GM23338 (cell line): Measurements from ENCODE around the gene CCDC184.

Experiments used
- EZH2 ChIP-seq: fragments of 200-600 bp; sonication (generic); IDR thresholded peaks from one replicate; pipeline ENCODE4 v1.8.0; 2017; ENCODE audit warnings: antibody characterized with exemption, mild to moderate bottlenecking, low read depth; ENCODE audit not compliant: unreplicated experiment
- EZH2phosphoT487 ChIP-seq: fragments of 200-600 bp; sonication (generic); IDR thresholded peaks from one replicate; pipeline ENCODE4 v1.8.1; 2018; ENCODE audit warnings: antibody characterized with exemption; ENCODE audit not compliant: unreplicated experiment
- JUNB ChIP-seq: IDR thresholded peaks from one replicate; pipeline ENCODE4 v1.6.1; 2016; ENCODE audit warnings: antibody characterized with exemption; ENCODE audit not compliant: unreplicated experiment
- POLR2AphosphoS5 ChIP-seq: IDR thresholded peaks from 2 replicates; pipeline ENCODE4 v1.6.1; 2016; ENCODE audit warnings: antibody characterized with exemption, low read depth
- ZNF114 ChIP-seq: fragments of 250-450 bp; sonication (Bioruptor Pico); IDR thresholded peaks from 2 replicates; pipeline ENCODE4 v1.5.0; 2020; ENCODE audit warnings: mild to moderate bottlenecking, moderate library complexity
- TF ChIP-seq, protein P1 (sequence below), 2 experiments: fragments of 200-600 bp in 1 of 2; sonication (generic) in 1 of 2; conservative IDR thresholded peaks; 2 replicates each; pipeline versions ENCODE4 v1.5.1 to v1.6.1; 2016 to 2017; ENCODE audit warnings: antibody characterized with exemption in 2 of 2, low read depth in 2 of 2, mild to moderate bottlenecking in 2 of 2, moderate library complexity in 1 of 2
- TF ChIP-seq, protein P2 (sequence below): IDR thresholded peaks from one replicate; pipeline ENCODE4 v1.6.1; 2018; ENCODE audit warnings: antibody characterized with exemption; ENCODE audit not compliant: unreplicated experiment

DNA sequence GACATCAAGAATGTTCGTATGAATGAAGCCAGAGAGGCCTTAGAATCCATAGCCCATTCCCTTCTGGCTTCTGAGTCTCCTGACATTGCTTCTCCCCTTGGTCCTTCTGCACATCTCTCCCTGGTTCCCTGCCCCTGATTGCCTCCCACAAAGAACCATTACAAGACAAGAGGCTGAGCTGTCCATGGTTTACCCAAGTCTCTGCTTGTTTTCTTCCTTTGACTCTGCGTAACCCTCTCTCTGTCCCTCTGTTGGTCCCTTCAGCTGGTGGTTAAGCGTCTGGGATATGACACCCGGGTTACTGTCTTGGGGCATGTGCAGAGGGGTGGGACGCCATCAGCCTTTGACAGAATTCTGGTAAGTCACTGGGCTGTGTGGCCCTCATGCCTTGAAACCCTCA is 48.4 kb upstream of the CCDC184 start:
- TF ChIP-seq, protein P1, sequence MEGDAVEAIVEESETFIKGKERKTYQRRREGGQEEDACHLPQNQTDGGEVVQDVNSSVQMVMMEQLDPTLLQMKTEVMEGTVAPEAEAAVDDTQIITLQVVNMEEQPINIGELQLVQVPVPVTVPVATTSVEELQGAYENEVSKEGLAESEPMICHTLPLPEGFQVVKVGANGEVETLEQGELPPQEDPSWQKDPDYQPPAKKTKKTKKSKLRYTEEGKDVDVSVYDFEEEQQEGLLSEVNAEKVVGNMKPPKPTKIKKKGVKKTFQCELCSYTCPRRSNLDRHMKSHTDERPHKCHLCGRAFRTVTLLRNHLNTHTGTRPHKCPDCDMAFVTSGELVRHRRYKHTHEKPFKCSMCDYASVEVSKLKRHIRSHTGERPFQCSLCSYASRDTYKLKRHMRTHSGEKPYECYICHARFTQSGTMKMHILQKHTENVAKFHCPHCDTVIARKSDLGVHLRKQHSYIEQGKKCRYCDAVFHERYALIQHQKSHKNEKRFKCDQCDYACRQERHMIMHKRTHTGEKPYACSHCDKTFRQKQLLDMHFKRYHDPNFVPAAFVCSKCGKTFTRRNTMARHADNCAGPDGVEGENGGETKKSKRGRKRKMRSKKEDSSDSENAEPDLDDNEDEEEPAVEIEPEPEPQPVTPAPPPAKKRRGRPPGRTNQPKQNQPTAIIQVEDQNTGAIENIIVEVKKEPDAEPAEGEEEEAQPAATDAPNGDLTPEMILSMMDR (conservative IDR thresholded peaks at IDR 0.05; ENCODE audit: low read depth in 2 of 2) = no peak
- TF ChIP-seq EZH2phosphoT487 (no peak), POLR2AphosphoS5 (no peak), JUNB (no peak), EZH2 (no peak), ZNF114 (CRISPR knock-in tag) (no peak)
- TF ChIP-seq, protein P2, sequence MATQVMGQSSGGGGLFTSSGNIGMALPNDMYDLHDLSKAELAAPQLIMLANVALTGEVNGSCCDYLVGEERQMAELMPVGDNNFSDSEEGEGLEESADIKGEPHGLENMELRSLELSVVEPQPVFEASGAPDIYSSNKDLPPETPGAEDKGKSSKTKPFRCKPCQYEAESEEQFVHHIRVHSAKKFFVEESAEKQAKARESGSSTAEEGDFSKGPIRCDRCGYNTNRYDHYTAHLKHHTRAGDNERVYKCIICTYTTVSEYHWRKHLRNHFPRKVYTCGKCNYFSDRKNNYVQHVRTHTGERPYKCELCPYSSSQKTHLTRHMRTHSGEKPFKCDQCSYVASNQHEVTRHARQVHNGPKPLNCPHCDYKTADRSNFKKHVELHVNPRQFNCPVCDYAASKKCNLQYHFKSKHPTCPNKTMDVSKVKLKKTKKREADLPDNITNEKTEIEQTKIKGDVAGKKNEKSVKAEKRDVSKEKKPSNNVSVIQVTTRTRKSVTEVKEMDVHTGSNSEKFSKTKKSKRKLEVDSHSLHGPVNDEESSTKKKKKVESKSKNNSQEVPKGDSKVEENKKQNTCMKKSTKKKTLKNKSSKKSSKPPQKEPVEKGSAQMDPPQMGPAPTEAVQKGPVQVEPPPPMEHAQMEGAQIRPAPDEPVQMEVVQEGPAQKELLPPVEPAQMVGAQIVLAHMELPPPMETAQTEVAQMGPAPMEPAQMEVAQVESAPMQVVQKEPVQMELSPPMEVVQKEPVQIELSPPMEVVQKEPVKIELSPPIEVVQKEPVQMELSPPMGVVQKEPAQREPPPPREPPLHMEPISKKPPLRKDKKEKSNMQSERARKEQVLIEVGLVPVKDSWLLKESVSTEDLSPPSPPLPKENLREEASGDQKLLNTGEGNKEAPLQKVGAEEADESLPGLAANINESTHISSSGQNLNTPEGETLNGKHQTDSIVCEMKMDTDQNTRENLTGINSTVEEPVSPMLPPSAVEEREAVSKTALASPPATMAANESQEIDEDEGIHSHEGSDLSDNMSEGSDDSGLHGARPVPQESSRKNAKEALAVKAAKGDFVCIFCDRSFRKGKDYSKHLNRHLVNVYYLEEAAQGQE = no peak
